Gastroesophageal sphincter (tissue), 4 donors: ENCODE data around the gene PRDM13. TPM values are rescaled to one million over a fixed set of nuclear protein-coding genes. Genes with fewer than 3 reads are reported as not detected.

Source experiments
- ATAC-seq: fragments of 150-250 bp; one replicate; pipeline ENCODE4 v1.9.1; 2016; ENCODE audit warnings: mild to moderate bottlenecking, moderate library complexity
- H3K27ac ChIP-seq, 4 donors: fragments of 200-600 bp; sonication (generic) in 3 of 4; 1 replicate in 3 of 4; 2 replicates in 1 of 4; pipeline ENCODE4 v1.5.1; 2016 to 2019
- H3K27me3 ChIP-seq: fragments of 200-600 bp; sonication (generic); one replicate; pipeline ENCODE4 v1.5.1; 2019
- H3K36me3 ChIP-seq, 2 donors: fragments of 200-600 bp; sonication (generic); one replicate each; pipeline ENCODE4 v1.5.1; 2019; ENCODE audit warnings: control low read depth in 1 of 2
- H3K4me1 ChIP-seq, 3 donors: fragments of 200-600 bp; sonication (generic); 1 replicate in 2 of 3; 2 replicates in 1 of 3; pipeline ENCODE4 v1.5.1; 2016 to 2019; ENCODE audit warnings: control low read depth in 2 of 3
- H3K4me3 ChIP-seq, 2 donors: fragments of 200-600 bp; sonication (generic); one replicate each; pipeline ENCODE4 v1.5.1; 2019; ENCODE audit warnings: mild to moderate bottlenecking in 1 of 2, moderate library complexity in 1 of 2
- H3K9me3 ChIP-seq, 3 donors: fragments of 200-600 bp; sonication (generic); one replicate each; pipeline ENCODE4 v1.5.1; 2017 to 2019; ENCODE audit warnings: control low read depth in 2 of 3
- EP300 ChIP-seq: sonication (generic); formaldehyde crosslinking; IDR thresholded peaks from one replicate; pipeline ENCODE4 v1.6.1; 2017; ENCODE audit warnings: antibody characterized with exemption, mild to moderate bottlenecking
- POLR2A ChIP-seq, 2 donors: fragments of 450-650 bp; IDR thresholded peaks; one replicate each; pipeline ENCODE4 v1.6.1; 2017; ENCODE audit warnings: antibody characterized with exemption in 2 of 2, mild to moderate bottlenecking in 2 of 2, moderate library complexity in 1 of 2
- POLR2AphosphoS5 ChIP-seq: sonication (generic); formaldehyde crosslinking; IDR thresholded peaks from one replicate; pipeline ENCODE4 v1.6.1; 2017; ENCODE audit warnings: antibody characterized with exemption
- WGBS, 2 donors: methylation state at CpG; one replicate each; pipeline ENCODE4 v1.1.5; 2018; ENCODE audit warnings: low coverage in 1 of 2; 5-methylcytosine and 5-hydroxymethylcytosine counted together
- total RNA-seq, 4 donors: library from RNA; depleted of rRNA; stranded (reverse); fragments of >200 nt; gene quantifications; one replicate each; pipeline ENCODE4 v1.1.0, GENCODE V29; 2016
- TF ChIP-seq, protein P1 (sequence below), 4 experiments: fragments of 200-600 bp in 2 of 4; fragments of 450-650 bp in 2 of 4; sonication (generic) in 1 of 4; IDR thresholded peaks; one replicate each; pipeline ENCODE4 v1.5.1; 2017 to 2019; ENCODE audit warnings: antibody characterized with exemption in 4 of 4, mild to moderate bottlenecking in 2 of 4, moderate library complexity in 2 of 4

The PRDM13 gene
- not detected for total RNA-seq

GRCh38 chr6:99606656-99607415 lies at the start of gene PRDM13:
Gene PRDM13, plus strand, starts transcription at chr6:99606833. Its CDS starts 202 bp downstream, at chr6:99607035.
- peaks cover 0 to 57% (median 18%) of the 10 kb centered on the region in 3 donors for H3K4me1 ChIP-seq
- H3K4me3 ChIP-seq: no peak within 1 kb of the TSS
- H3K27ac ChIP-seq: no peak within 1 kb of the TSS
- TF ChIP-seq, protein P1, sequence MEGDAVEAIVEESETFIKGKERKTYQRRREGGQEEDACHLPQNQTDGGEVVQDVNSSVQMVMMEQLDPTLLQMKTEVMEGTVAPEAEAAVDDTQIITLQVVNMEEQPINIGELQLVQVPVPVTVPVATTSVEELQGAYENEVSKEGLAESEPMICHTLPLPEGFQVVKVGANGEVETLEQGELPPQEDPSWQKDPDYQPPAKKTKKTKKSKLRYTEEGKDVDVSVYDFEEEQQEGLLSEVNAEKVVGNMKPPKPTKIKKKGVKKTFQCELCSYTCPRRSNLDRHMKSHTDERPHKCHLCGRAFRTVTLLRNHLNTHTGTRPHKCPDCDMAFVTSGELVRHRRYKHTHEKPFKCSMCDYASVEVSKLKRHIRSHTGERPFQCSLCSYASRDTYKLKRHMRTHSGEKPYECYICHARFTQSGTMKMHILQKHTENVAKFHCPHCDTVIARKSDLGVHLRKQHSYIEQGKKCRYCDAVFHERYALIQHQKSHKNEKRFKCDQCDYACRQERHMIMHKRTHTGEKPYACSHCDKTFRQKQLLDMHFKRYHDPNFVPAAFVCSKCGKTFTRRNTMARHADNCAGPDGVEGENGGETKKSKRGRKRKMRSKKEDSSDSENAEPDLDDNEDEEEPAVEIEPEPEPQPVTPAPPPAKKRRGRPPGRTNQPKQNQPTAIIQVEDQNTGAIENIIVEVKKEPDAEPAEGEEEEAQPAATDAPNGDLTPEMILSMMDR (IDR thresholded peaks at IDR 0.05): no peak
- no peak for TF ChIP-seq POLR2AphosphoS5
- TF ChIP-seq EP300: no peak
- no peak for TF ChIP-seq POLR2A (IDR thresholded peaks at IDR 0.05)
- no peak for ATAC-seq
- peaks cover 100% of the 10 kb centered on the region for H3K27me3 ChIP-seq
- no peaks in the 10 kb centered on the region for H3K36me3 ChIP-seq
- no peaks in the 10 kb centered on the region for H3K9me3 ChIP-seq
- 3 to 4% methylated on average over 3 to 8 of the region's 54 CpGs for WGBS, 2 donors

DNA sequence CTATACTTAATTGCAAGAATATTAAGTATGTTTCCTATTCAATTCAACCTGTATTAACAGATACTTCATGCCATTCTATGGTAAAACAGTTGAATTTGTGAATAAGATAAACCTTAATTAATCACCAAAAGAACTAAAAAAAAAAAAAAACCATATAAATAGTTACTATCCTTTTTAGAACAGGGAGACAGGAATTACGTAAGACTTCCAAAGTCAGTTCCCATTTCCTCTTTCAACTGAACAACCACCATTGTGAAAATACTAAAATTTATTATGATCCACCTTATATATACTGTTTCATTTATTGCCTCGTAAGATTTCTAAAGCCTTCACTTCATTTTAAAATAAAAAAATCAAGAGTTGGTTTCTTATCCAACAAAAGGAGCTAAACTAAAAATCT lies 47.6 kb upstream of the PRDM13 start:
- H3K4me1 ChIP-seq: peaks cover 0 to 3% (median 0%) of the 10 kb centered on the region in 3 donors
- H3K27ac ChIP-seq: no peak overlapping the region
- 79% methylated on average over 2 of the region's 2 CpGs for WGBS, 2 donors
- no peak for ATAC-seq
- H3K27me3 ChIP-seq: no peaks in the 10 kb centered on the region
- TF ChIP-seq EP300 (no peak), POLR2AphosphoS5 (no peak), POLR2A (IDR thresholded peaks at IDR 0.05) (no peak)
- TF ChIP-seq, protein P1 (IDR thresholded peaks at IDR 0.05): no peak
- H3K36me3 ChIP-seq: peaks cover 3 to 68% of the 10 kb centered on the region in 2 donors
- no peak overlapping the region for H3K4me3 ChIP-seq
- H3K9me3 ChIP-seq: no peaks in the 10 kb centered on the region

DNA sequence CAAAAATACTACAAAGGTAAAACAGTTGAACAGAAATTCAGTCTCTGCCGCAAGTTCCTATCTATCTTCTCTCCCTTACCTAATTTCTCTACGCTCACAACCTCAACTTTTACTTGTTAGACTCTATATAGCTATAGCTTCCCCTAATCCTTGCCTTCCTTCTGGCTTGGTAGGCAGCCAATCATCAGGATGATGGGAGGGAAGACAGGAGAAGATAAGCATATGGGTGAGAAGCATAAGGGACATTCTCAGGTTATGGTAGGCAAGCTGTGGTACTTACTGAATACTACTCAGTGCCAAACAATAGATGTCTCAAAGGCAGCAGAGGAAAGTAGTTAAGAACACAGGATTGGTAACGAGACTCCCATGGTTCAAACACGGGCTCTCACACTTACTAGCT lies 46.0 kb upstream of the PRDM13 start:
- Histone ChIP-seq H3K9me3 (no peaks in the 10 kb centered on the region), H3K36me3 (peaks cover 3 to 52% of the 10 kb centered on the region in 2 donors), H3K4me3 (no peak overlapping the region), H3K4me1 (peaks cover 0 to 3% (median 0%) of the 10 kb centered on the region in 3 donors), H3K27me3 (no peaks in the 10 kb centered on the region), H3K27ac (no peak overlapping the region)
- TF ChIP-seq, protein P1 (IDR thresholded peaks at IDR 0.05): no peak
- no peak for TF ChIP-seq POLR2AphosphoS5
- TF ChIP-seq EP300: no peak
- TF ChIP-seq POLR2A (IDR thresholded peaks at IDR 0.05): no peak
- WGBS, 2 donors: 95 to 98% methylated on average over 4 of the region's 4 CpGs
- no peak for ATAC-seq

- Histone ChIP-seq H3K27me3 (no peaks in the 10 kb centered on the region), H3K36me3 (peaks cover 3 to 27% of the 10 kb centered on the region in 2 donors), H3K9me3 (no peaks in the 10 kb centered on the region), H3K4me1 (peaks cover 0 to 17% (median 7%) of the 10 kb centered on the region in 3 donors), H3K4me3 (no peak overlapping the region), H3K27ac (no peak overlapping the region)
- ATAC-seq: no peak
- WGBS, 2 donors: 40 to 63% methylated on average over 4 of the region's 4 CpGs
- TF ChIP-seq POLR2A (IDR thresholded peaks at IDR 0.05): no peak
- TF ChIP-seq, protein P1 (IDR thresholded peaks at IDR 0.05): no peak
- TF ChIP-seq POLR2AphosphoS5: no peak
- no peak for TF ChIP-seq EP300
Observed at GRCh38 chr6:99563056-99563723, 43.4 kb upstream of the PRDM13 start.
